ENCODE results near the gene CILP2.

Gene CILP2

GRCh38 chr19:19568802-19569756 is 31.0 kb downstream of the CILP2 start:
- Histone ChIP-seq H3K4me2 (ENCODE audit: low read depth, low read length, poor library complexity, severe bottlenecking) (no peak overlapping the region), H3K27me3 (ENCODE audit: insufficient read depth, low read length, poor library complexity, severe bottlenecking) (no peaks in the 10 kb centered on the region), H3K9me3 (ENCODE audit: insufficient read depth, low read depth, low read length) (no peaks in the 10 kb centered on the region), H2AFZ (ENCODE audit: low read length) (no peak overlapping the region), H3K9me2 (replicated peaks; ENCODE audit: low read depth, low read length) (no peaks in the 10 kb centered on the region), H3K79me2 (ENCODE audit: insufficient read depth, low read length) (no peaks in the 10 kb centered on the region), H3K36me3 (ENCODE audit: insufficient read depth, low read length) (no peaks in the 10 kb centered on the region), H3K4me3 (ENCODE audit: low read length, poor library complexity, severe bottlenecking) (no peak overlapping the region), H3F3A (ENCODE audit: low read depth) (no peaks in the 10 kb centered on the region), H3K9ac (ENCODE audit: low read depth, low read length, poor library complexity, severe bottlenecking) (no peak overlapping the region), H3K4me1 (ENCODE audit: insufficient read depth, low read length, poor library complexity, severe bottlenecking) (no peaks in the 10 kb centered on the region), H4K20me1 (ENCODE audit: insufficient read depth, low read length, poor library complexity, severe bottlenecking) (no peaks in the 10 kb centered on the region)
- TF ChIP-seq EZH2phosphoT487 (IDR thresholded peaks at IDR 0.05; ENCODE audit: borderline replicate concordance) (no peak), CTCF (conservative IDR thresholded peaks at IDR 0.05; ENCODE audit: low read length) (no peak)

- Histone ChIP-seq H3K79me2 (ENCODE audit: insufficient read depth, low read length) (no peaks in the 10 kb centered on the region), H3K9me2 (replicated peaks; ENCODE audit: low read depth, low read length) (no peaks in the 10 kb centered on the region), H3K27me3 (ENCODE audit: insufficient read depth, low read length, poor library complexity, severe bottlenecking) (no peaks in the 10 kb centered on the region), H3K4me2 (ENCODE audit: low read depth, low read length, poor library complexity, severe bottlenecking) (no peak overlapping the region), H3F3A (ENCODE audit: low read depth) (no peaks in the 10 kb centered on the region), H3K9me3 (ENCODE audit: insufficient read depth, low read depth, low read length) (no peaks in the 10 kb centered on the region), H4K20me1 (ENCODE audit: insufficient read depth, low read length, poor library complexity, severe bottlenecking) (no peaks in the 10 kb centered on the region), H3K9ac (ENCODE audit: low read depth, low read length, poor library complexity, severe bottlenecking) (no peak overlapping the region), H3K4me1 (ENCODE audit: insufficient read depth, low read length, poor library complexity, severe bottlenecking) (no peaks in the 10 kb centered on the region), H3K36me3 (ENCODE audit: insufficient read depth, low read length) (no peaks in the 10 kb centered on the region), H2AFZ (ENCODE audit: low read length) (no peak overlapping the region), H3K4me3 (ENCODE audit: low read length, poor library complexity, severe bottlenecking) (no peak overlapping the region)
- TF ChIP-seq CTCF (conservative IDR thresholded peaks at IDR 0.05; ENCODE audit: low read length) (no peak), EZH2phosphoT487 (IDR thresholded peaks at IDR 0.05; ENCODE audit: borderline replicate concordance) (no peak)
Observed at GRCh38 chr19:19570571-19570970, 32.5 kb downstream of the CILP2 start.

GRCh38 chr19:19571071-19571786 is 33.2 kb downstream of the CILP2 start:
- H3K4me3 ChIP-seq (ENCODE audit: low read length, poor library complexity, severe bottlenecking): no peak overlapping the region
- no peaks in the 10 kb centered on the region for H3K4me1 ChIP-seq (ENCODE audit: insufficient read depth, low read length, poor library complexity, severe bottlenecking)
- no peaks in the 10 kb centered on the region for H3K27me3 ChIP-seq (ENCODE audit: insufficient read depth, low read length, poor library complexity, severe bottlenecking)
- H2AFZ ChIP-seq (ENCODE audit: low read length): no peak overlapping the region
- no peaks in the 10 kb centered on the region for H3K79me2 ChIP-seq (ENCODE audit: insufficient read depth, low read length)
- H4K20me1 ChIP-seq (ENCODE audit: insufficient read depth, low read length, poor library complexity, severe bottlenecking): no peaks in the 10 kb centered on the region
- H3K9me2 ChIP-seq (replicated peaks; ENCODE audit: low read depth, low read length): no peaks in the 10 kb centered on the region
- H3F3A ChIP-seq (ENCODE audit: low read depth): no peaks in the 10 kb centered on the region
- H3K4me2 ChIP-seq (ENCODE audit: low read depth, low read length, poor library complexity, severe bottlenecking): no peak overlapping the region
- no peaks in the 10 kb centered on the region for H3K36me3 ChIP-seq (ENCODE audit: insufficient read depth, low read length)
- H3K9ac ChIP-seq (ENCODE audit: low read depth, low read length, poor library complexity, severe bottlenecking): no peak overlapping the region
- H3K9me3 ChIP-seq (ENCODE audit: insufficient read depth, low read depth, low read length): no peaks in the 10 kb centered on the region
- no peak for TF ChIP-seq CTCF (conservative IDR thresholded peaks at IDR 0.05; ENCODE audit: low read length)
- no peak for TF ChIP-seq EZH2phosphoT487 (IDR thresholded peaks at IDR 0.05; ENCODE audit: borderline replicate concordance)
